Measurements from ENCODE around the gene CEP19. TPM values are rescaled to one million over a fixed set of nuclear protein-coding genes. Genes with fewer than 3 reads are reported as not detected.
A peak's percentile ranks its signal among the peaks of the same experiment; 100 is the strongest.

Gene CEP19
- total and polyA plus RNA-seq, 2 of the 4 experiments (the other 2 are of a cell fraction): 1.1 to 1.4 TPM

- no peaks in the 10 kb centered on the region for H3K36me3 ChIP-seq (ENCODE audit: control insufficient read depth, insufficient read depth, low read length)
- no peak overlapping the region for H2BK5ac ChIP-seq (ENCODE audit: low read depth, low read length, poor library complexity, severe bottlenecking)
- dilution Hi-C loops (cut with HindIII; ENCODE audit: low sequenced_read_pairs, unreplicated experiment) (no loop called here), intact Hi-C loops (cut with micrococcal nuclease) (loop anchor here (1.0 to 10.0 kb wide), 4 partner anchors 75 to 430 kb away; no protein-coding TSS in a partner anchor), in situ Hi-C loops (cut with MboI; ENCODE audit: low sequenced_read_pairs) (loop anchor here (5.0 kb wide), 2 partner anchors 77 to 432 kb away; no protein-coding TSS in a partner anchor)
- no peak overlapping the region for H3K56ac ChIP-seq (ENCODE audit: extremely low read depth, insufficient read depth, low read length)
- no peak overlapping the region for H4K5ac ChIP-seq (ENCODE audit: low read depth, low read length)
- no peak overlapping the region for H3K27ac ChIP-seq (ENCODE audit: insufficient read depth, low read length)
- no peak overlapping the region for H2BK15ac ChIP-seq (ENCODE audit: low read depth, low read length)
- 0% methylated on average over 8 of the region's 24 CpGs; no CpG with 5 or more reads in 1 of the 2 experiments for WGBS, 2 experiments (ENCODE audit: extremely low coverage in 2 of 2, insufficient read length in 1 of 2)
- ATAC-seq (ENCODE audit: low read depth) (peak; percentile 76), DNase-seq (peak; percentile 47)
- ChIA-PET POLR2A (ENCODE audit: unreplicated experiment) (interaction anchor here (0.6 kb wide), 1 partner anchor 9 kb away, joined by 3 read pairs; no protein-coding TSS in a partner anchor), CTCF (interaction anchor here (0.6 to 1.9 kb wide), 4 partner anchors 53 to 432 kb away, joined by 3 to 13 read pairs (median 6); no protein-coding TSS in a partner anchor)
- H2BK120ac ChIP-seq (ENCODE audit: low read depth, low read length): no peak overlapping the region
- H3K27me3 ChIP-seq (ENCODE audit: control insufficient read depth, insufficient read depth, low read length): peaks cover 8% of the 10 kb centered on the region
- peak overlapping the region; percentile 81 for H2AFZ ChIP-seq (replicated peaks; ENCODE audit: low read length, poor library complexity)
- H3K4ac ChIP-seq (ENCODE audit: low read depth, low read length): peak overlapping the region; percentile 12; the same call in 1 of the 2 replicates
- no peaks in the 10 kb centered on the region for H4K20me1 ChIP-seq (ENCODE audit: insufficient read depth, low read length)
- H3K4me2 ChIP-seq (ENCODE audit: low read depth, low read length): peak overlapping the region; percentile 53
- no peak overlapping the region for H2BK20ac ChIP-seq (ENCODE audit: low read depth, low read length)
- no peak overlapping the region for H3K14ac ChIP-seq (replicated peaks; ENCODE audit: low read depth, low read length)
- H3K9ac ChIP-seq (ENCODE audit: low read depth, low read length): no peak overlapping the region
- no peak for TF ChIP-seq MAZ (IDR thresholded peaks at IDR 0.05; ENCODE audit: borderline replicate concordance, low read depth, low read length)
- TF ChIP-seq RAD21 (IDR thresholded peaks at IDR 0.05; ENCODE audit: low read length): peak; percentile 88
- no peak for TF ChIP-seq CEBPB (IDR thresholded peaks at IDR 0.05; ENCODE audit: low read depth, low read length)
- TF ChIP-seq MAFK (IDR thresholded peaks at IDR 0.05; ENCODE audit: low read depth, low read length): no peak
- TF ChIP-seq, protein P1, sequence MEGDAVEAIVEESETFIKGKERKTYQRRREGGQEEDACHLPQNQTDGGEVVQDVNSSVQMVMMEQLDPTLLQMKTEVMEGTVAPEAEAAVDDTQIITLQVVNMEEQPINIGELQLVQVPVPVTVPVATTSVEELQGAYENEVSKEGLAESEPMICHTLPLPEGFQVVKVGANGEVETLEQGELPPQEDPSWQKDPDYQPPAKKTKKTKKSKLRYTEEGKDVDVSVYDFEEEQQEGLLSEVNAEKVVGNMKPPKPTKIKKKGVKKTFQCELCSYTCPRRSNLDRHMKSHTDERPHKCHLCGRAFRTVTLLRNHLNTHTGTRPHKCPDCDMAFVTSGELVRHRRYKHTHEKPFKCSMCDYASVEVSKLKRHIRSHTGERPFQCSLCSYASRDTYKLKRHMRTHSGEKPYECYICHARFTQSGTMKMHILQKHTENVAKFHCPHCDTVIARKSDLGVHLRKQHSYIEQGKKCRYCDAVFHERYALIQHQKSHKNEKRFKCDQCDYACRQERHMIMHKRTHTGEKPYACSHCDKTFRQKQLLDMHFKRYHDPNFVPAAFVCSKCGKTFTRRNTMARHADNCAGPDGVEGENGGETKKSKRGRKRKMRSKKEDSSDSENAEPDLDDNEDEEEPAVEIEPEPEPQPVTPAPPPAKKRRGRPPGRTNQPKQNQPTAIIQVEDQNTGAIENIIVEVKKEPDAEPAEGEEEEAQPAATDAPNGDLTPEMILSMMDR (conservative IDR thresholded peaks at IDR 0.05; ENCODE audit: low read depth, low read length): peak; percentile 88
- peak; percentile 98 for TF ChIP-seq SMC3 (IDR thresholded peaks at IDR 0.05; ENCODE audit: low read depth, low read length)
- TF ChIP-seq RFX5 (IDR thresholded peaks at IDR 0.05; ENCODE audit: low read depth, low read length): no peak
- no peak overlapping the region for H3K23ac ChIP-seq (ENCODE audit: low read depth, low read length)
- H4K8ac ChIP-seq (ENCODE audit: low read depth in 2 of 2, low read length in 2 of 2): no peak overlapping the region
- H4K91ac ChIP-seq (ENCODE audit: insufficient read depth, low read depth, low read length): no peak overlapping the region
- H3K9me3 ChIP-seq (ENCODE audit: control insufficient read depth, insufficient read depth, low read length): no peaks in the 10 kb centered on the region
- H3K4me1 ChIP-seq (ENCODE audit: control insufficient read depth, insufficient read depth, low read length): peaks cover 4% of the 10 kb centered on the region; the same call in 1 of the 2 replicates
- no peak overlapping the region for H3K4me3 ChIP-seq (ENCODE audit: insufficient read depth, low read depth, low read length)
- H3K9me1 ChIP-seq (ENCODE audit: insufficient read depth, low read length): no peaks in the 10 kb centered on the region; the same call in 1 of the 2 replicates
- no peaks in the 10 kb centered on the region for H3K79me1 ChIP-seq (ENCODE audit: low read depth in 1 of 2, low read length in 2 of 2)
- no TSS peak for BruUV-seq (replicated peaks)
- H2AK9ac ChIP-seq (replicated peaks; ENCODE audit: low read depth, low read length, poor library complexity): peak overlapping the region; percentile 48
- H3K18ac ChIP-seq (ENCODE audit: low read depth, low read length): no peak overlapping the region
- H2AK5ac ChIP-seq (ENCODE audit: low read depth, low read length): no peak overlapping the region
Observed at GRCh38 chr3:196684548-196685407, 27.3 kb downstream of the CEP19 start.

Data from IMR-90 (cell line).